IPS DF 4.7 (cell line): Measurements from ENCODE around the gene ATN1.

ENCODE experiments used
- DNase-seq: peaks from one replicate; pipeline ENCODE4 v3.0.0-alpha.2; 2013; ENCODE audit warnings: low spot score; ENCODE audit errors: extremely low read depth

The ATN1 gene

GRCh38 chr12:6943722-6944380 is 16.1 kb downstream of the ATN1 start, which contains the start of the genes C12orf57 and RNU7-1:
TSS of gene C12orf57 (plus strand) at chr12:6944022. CDS start at chr12:6944122, 100 bp downstream.
TSS of gene RNU7-1 (plus strand) at chr12:6943816.
- no peak for DNase-seq

GRCh38 chr12:6944381-6945186 is 16.8 kb downstream of the ATN1 start:
- no peak for DNase-seq

GRCh38 chr12:6945613-6946012 is 17.9 kb downstream of the ATN1 start:
- DNase-seq = no peak

GRCh38 chr12:6946033-6946919 is 18.5 kb downstream of the ATN1 start:
- DNase-seq = no peak

DNA sequence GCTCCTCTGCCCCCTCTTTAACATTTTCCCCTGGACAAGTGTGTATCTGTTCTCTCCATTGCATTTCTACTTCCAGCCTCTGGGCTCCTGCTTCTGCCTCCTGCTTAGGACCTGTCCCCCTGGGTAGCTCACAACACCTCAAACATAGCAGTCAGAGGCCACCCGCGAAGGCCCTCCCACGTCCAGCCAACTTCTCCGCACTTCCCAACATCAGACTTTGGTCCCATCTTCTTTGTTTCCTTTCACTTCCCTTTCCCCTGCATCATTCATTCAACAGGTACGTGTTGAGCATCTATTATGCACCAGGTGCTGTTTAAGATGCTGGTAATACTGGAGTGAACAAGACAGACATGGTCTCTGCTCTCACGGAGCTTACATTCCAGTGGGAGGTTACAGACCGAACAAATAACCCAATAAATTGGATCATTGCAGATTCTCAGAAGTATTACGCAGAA is 19.2 kb downstream of the ATN1 start:
- no peak for DNase-seq

DNA sequence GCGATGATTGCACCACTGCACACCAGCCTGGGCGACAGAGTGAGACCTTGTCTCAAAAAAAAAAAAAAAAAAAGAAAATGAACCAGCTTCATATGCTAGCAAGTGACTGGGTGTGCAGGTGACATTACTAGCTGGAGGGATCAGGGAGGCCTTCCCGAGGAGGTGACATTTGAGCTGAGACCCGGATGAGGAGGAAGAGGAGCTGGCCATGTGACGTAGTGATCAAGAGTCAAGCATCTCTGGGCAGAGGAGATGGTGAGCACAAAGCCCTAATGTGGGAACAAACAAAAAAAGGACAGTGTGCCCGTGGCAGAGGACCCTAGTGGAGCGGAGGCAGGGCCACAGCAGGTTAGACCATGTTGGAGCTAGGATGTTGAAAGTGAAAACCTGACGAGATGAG is 19.9 kb downstream of the ATN1 start:
- no peak for DNase-seq

DNA sequence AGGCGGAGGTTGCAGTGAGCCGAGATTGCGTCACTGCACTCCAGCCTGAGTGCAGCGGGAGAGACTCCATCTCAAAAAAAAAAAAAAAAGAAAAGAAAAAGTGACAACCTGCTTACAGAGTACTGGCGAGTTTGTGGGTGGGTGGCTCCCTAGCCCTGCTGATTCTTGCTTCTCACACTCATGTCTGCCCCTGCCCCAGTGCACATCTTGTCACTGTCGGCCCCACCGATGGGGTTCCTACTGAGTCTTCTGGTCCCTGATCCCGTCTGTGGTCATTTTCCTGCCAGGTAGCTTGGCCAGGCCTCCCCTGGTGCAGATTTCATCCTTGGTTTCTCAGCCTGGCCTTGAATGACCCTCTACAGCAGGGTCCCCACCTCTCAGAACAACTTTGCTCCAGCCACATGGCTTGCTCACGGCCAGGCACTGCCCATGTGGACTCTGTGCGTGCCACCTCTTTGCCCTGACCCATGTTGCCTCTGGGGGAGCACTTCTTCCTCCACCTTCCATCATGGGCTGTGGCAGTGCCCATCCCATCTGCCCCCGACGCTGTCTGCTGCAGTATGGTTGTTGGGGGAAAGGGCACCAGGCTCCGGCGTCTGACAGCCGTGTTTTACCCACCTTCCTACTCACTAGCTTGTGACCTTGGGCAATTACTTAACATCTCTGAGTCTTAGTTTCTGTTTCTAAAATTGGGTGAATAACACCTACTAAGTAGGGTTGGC is 21.3 kb downstream of the ATN1 start:
- DNase-seq = no peak

DNA sequence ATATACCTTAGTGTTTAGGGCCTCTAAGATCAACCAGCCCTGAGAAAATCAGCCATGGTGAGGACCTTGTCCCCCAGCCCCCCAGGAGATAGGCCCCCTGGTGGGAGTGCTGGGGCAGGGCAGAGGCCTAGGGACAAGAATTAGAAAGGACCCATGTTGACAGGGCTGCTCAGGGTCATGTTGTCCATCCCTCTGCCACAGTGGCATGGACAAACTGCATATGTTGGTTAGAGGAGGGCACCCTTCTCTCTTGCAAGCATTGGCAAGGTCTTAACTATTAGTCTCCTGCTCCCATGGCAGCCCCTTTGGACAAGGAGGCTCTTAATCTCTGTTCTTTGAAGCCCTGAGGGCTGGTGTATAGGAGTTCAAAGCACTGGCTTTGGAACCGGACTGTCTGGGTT is 22.6 kb downstream of the ATN1 start:
- DNase-seq = no peak

GRCh38 chr12:6950811-6951540 is 23.2 kb downstream of the ATN1 start, which contains the start of gene PTPN6:
TSS of gene PTPN6 (plus strand) at chr12:6951356. CDS start at chr12:6951513, 157 bp downstream.
- DNase-seq = no peak

DNA sequence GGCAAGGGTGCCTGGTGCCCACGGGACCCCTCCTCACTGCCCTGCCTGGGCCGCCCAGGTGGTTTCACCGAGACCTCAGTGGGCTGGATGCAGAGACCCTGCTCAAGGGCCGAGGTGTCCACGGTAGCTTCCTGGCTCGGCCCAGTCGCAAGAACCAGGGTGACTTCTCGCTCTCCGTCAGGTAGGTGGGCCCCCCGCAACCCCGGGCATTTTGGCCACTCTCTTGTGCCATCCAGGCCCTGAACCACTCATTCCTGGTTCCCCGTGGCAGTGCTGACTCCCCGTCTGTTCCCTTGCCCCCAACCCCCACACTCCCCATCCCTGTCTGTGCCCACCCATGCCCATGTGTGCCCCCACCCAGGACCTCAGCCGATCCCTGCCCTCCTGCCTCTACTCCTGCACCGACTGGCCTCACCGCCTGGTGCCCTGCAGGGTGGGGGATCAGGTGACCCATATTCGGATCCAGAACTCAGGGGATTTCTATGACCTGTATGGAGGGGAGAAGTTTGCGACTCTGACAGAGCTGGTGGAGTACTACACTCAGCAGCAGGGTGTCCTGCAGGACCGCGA is 23.9 kb downstream of the ATN1 start:
- no peak for DNase-seq

DNA sequence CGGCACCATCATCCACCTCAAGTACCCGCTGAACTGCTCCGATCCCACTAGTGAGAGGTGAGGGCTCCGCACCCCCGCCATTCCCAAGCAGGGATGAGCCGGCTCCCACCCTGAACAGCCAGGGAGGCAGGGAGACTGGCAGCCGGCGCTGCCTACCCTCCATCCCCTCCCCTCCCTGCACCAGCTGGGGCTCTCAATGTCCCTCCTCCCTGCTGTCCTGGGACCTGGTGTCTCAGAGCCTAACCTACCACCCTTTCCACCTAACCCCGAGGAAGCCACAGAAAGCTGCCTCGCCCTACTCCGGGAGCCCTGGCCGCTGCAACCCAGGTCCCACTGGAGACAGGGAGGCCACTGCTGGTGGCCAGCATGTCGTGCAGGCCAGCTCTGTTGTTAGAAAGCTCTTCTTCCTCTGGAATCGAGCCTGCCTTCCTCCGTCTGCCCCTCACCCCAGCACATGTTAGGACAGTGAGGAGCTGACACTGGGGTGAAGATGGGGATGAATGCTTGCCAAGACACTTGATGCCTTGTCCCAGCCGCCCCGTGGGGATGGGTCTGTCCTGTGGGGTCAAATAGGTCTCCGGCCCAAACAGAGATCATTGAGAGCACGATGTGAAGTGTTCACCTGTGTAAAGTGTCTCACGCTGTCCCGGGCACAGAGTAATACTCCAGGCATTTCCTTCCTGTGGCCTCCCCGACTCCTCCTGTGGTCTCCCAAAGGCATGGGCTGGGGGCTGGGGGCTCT is 24.5 kb downstream of the ATN1 start:
- DNase-seq = no peak

DNA sequence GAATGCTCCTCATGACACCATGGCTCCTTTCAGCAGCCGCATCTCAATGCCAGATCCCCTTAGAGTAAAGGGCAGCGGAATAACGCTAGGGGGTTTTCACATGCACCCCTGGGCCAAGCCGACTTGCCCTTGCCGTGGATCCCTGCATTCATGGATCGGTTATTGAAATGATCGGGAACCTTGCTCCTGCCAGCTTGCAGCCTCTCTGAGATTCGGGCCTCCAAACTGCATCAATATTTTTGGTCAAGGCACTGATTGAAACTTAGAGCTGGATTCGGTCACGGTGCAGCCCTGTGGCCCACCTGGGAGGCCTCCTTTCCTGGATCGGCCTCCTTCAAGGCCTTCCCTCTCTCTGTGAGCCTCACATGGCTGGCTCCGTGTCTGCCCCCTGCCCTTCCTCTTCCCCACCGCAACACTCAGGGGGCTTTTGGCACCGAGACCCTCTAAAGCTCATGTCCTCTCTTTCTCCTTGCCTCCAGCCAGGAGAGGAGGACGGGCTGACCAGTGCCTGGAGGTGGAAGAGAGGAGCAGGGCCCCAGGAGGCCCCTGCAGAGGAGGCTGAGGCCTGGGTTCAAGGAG is 25.2 kb downstream of the ATN1 start:
- no peak for DNase-seq

DNA sequence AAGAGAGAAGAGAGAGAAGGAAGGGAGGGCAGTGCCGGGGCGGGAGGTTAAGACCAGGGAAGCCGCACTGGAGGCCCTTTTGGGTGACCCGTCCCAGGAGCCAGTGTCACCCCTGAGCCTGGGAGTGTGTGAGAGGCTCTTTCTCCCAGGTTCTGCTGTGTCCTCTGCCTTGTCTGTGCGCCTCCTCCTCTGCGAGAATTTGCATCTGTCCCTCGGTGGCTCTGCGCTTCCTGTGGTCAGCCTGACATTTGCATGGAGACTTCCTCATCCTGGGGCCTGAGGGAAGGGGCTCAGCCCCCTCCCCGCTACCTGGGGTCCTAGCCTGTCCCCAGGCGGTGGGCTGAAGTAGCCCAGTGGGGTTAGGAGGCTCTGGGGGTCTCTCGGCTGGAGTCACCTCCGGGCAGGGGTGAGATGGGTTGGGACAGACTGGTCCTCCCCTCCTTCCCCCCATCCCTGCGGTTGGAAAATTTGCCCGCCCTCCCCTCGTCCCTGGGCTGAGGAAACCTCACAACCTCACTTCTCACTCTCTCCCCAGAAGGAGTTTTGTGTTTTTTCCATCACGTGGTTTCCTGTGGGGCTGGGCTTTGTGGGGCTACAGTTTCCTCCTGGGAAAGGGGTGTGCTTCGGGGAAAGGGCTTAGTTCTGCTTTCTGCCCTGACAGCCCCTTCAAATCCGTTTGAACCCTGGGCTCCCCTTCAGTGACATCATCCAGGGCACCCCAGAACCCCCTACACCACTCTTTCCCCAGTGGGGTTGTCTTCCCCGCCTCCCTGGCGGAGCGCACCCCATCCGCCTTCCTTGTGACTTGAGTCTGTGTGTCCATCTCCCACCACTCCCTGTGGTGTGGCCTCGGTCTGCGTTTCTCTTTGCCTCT is 25.9 kb downstream of the ATN1 start:
- no peak for DNase-seq

GRCh38 chr12:6954316-6955107 is 26.8 kb downstream of the ATN1 start:
- DNase-seq = no peak

DNA sequence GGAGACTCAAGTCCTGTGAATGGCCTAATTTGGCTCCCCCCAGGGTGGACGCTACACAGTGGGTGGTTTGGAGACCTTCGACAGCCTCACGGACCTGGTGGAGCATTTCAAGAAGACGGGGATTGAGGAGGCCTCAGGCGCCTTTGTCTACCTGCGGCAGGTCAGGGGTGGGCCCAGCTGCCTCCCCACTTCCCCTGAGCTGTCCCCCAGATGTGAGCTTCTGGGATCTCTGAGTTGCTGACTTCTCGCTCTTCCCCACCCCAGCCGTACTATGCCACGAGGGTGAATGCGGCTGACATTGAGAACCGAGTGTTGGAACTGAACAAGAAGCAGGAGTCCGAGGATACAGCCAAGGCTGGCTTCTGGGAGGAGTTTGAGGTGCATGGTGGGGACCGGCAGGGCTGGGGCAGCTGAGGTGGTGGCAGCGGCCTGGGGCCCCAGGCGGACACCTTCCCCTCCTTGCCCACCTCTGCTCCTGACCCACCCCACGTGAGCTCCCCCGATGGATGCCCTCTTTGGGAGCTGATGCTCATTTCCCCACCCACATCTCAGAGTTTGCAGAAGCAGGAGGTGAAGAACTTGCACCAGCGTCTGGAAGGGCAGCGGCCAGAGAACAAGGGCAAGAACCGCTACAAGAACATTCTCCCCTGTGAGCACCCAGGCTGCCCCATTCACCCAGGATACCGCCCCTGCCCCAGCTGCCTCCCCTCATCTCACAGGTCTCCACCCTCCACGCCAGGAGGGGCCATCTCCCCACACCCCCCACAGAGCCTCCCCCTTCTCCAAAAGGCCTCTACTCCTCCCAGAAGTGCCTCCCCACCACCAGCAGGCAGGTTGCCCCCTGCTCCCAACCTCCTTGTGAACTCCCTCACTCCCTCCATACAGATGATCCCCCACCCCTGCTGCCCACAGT is 27.6 kb downstream of the ATN1 start:
- DNase-seq = no peak
